ENCODE measurements around the gene WNT7A.
"Not testable (repeated sequence)": the region's sequence is repeated elsewhere in the genome, so short reads cannot be mapped to it uniquely, and the experiment has no call there.

The WNT7A gene

GRCh38 chr3:13865106-13865505 lies 14.8 kb downstream of the WNT7A start:
- DNase-seq: no peak

GRCh38 chr3:13863965-13864595 lies 15.8 kb downstream of the WNT7A start:
- no peak for DNase-seq

GRCh38 chr3:13863382-13863952 lies 16.4 kb downstream of the WNT7A start:
- DNase-seq: no peak

- DNase-seq: no peak
Measured at GRCh38 chr3:13861461-13861860, 18.4 kb downstream of the WNT7A start.

- no peak for DNase-seq
Measured at GRCh38 chr3:13860001-13860400, 19.9 kb downstream of the WNT7A start.

- DNase-seq: no peak
Measured at GRCh38 chr3:13858768-13859520, 20.9 kb downstream of the WNT7A start.

- no peak for DNase-seq
Measured at GRCh38 chr3:13857702-13858380, 22.0 kb downstream of the WNT7A start.

- DNase-seq: not testable (repeated sequence)
Measured at GRCh38 chr3:13856628-13857027, 23.2 kb downstream of the WNT7A start.

- DNase-seq: no peak
Measured at GRCh38 chr3:13856006-13856405, 23.9 kb downstream of the WNT7A start.

- no peak for DNase-seq
Measured at GRCh38 chr3:13854492-13854891, 25.4 kb downstream of the WNT7A start.

GRCh38 chr3:13853978-13854296 lies 25.9 kb downstream of the WNT7A start:
- DNase-seq: no peak

GRCh38 chr3:13853256-13853977 lies 26.5 kb downstream of the WNT7A start:
- DNase-seq: no peak

GRCh38 chr3:13852638-13853009 lies 27.2 kb downstream of the WNT7A start:
- no peak for DNase-seq

GRCh38 chr3:13851997-13852637 lies 27.8 kb downstream of the WNT7A start:
- DNase-seq: no peak

- no peak for DNase-seq
Measured at GRCh38 chr3:13851091-13851849, 28.6 kb downstream of the WNT7A start.

- no peak for DNase-seq
Measured at GRCh38 chr3:13850161-13850945, 29.5 kb downstream of the WNT7A start.

GRCh38 chr3:13849018-13849417 lies 30.9 kb downstream of the WNT7A start:
- DNase-seq: no peak

GRCh38 chr3:13846716-13847570 lies 32.9 kb downstream of the WNT7A start:
- DNase-seq: no peak

- DNase-seq: no peak
Measured at GRCh38 chr3:13846238-13846637, 33.6 kb downstream of the WNT7A start.

GRCh38 chr3:13845806-13846205 lies 34.1 kb downstream of the WNT7A start:
- no peak for DNase-seq

Measured in NCI-H2171 treated with DMSO at 0.1 percent for 48 hours (cell line).